SK-N-SH (cell line): ENCODE measurements around the gene CIAO2A. TPM values are rescaled to one million over a fixed set of nuclear protein-coding genes. Genes with fewer than 3 reads are reported as not detected.

Source experiments
- CTCF ChIA-PET: fragments of 300-600, 350-600 bp; formaldehyde crosslinking; extraction: SDS; loops from one replicate; lab custom pipeline; 2021; lab: Yijun Ruan, JAX
- POLR2A ChIA-PET: fragments of 350-600 bp; sonication (Branson Sonifier 250); formaldehyde crosslinking; extraction: SDS; loops from one replicate; lab custom pipeline; 2020; ENCODE audit warnings: antibody characterized with exemption, inconsistent platforms; lab: Yijun Ruan, JAX
- DNase-seq: peaks from one replicate; pipeline ENCODE4 v3.0.0; 2012
- H2AFZ ChIP-seq: fragments of 200-600 bp; sonication (generic); 2 replicates; pipeline ENCODE4 v1.8.1; 2016; ENCODE audit warnings: antibody characterized with exemption, mild to moderate bottlenecking, low read depth
- H3F3A ChIP-seq: fragments of 200-600 bp; sonication (generic); replicated peaks from 2 replicates; pipeline ENCODE3; 2016; ENCODE audit warnings: antibody characterized with exemption, mild to moderate bottlenecking; ENCODE audit not compliant: insufficient read depth
- H3K27ac ChIP-seq, 2 experiments: fragments of 200-500 bp in 1 of 2; fragments of 200-600 bp in 1 of 2; sonication (Bioruptor generic) in 1 of 2; sonication (generic), shearing (Covaris generic) in 1 of 2; 2 replicates each; pipeline versions ENCODE4 v1.5.1 to v1.6.1; 2014 to 2016; ENCODE audit warnings: low read depth in 2 of 2, inconsistent platforms in 1 of 2, low read length in 1 of 2, mild to moderate bottlenecking in 1 of 2, mixed read lengths in 1 of 2
- H3K27me3 ChIP-seq: fragments of 200-600 bp; sonication (generic), shearing (Covaris generic); 2 replicates; pipeline ENCODE4 v1.6.1; 2016; ENCODE audit warnings: mixed run types; ENCODE audit not compliant: insufficient read depth
- H3K36me3 ChIP-seq, 2 experiments: fragments of 200-500 bp in 1 of 2; fragments of 200-600 bp in 1 of 2; sonication (Bioruptor generic) in 1 of 2; sonication (generic) in 1 of 2; replicated peaks in 1 of 2; 2 replicates each; pipeline versions ENCODE3 to v1.5.1; 2014 to 2016; ENCODE audit warnings: low read length in 1 of 2, mild to moderate bottlenecking in 1 of 2; ENCODE audit not compliant: insufficient read depth in 2 of 2, control insufficient read depth in 1 of 2
- H3K4me1 ChIP-seq, 2 experiments: fragments of 200-500 bp in 1 of 2; fragments of 200-600 bp in 1 of 2; sonication (Bioruptor generic) in 1 of 2; sonication (generic), shearing (Covaris generic) in 1 of 2; 2 replicates each; pipeline versions ENCODE4 v1.5.1 to v1.6.1; 2014 to 2016; ENCODE audit warnings: low read depth in 1 of 2, low read length in 1 of 2, mixed run types in 1 of 2; ENCODE audit not compliant: insufficient read depth in 2 of 2, control insufficient read depth in 1 of 2
- H3K4me2 ChIP-seq: fragments of 200-600 bp; sonication (generic), shearing (Covaris generic); 2 replicates; pipeline ENCODE4 v1.6.1; 2017; ENCODE audit warnings: mixed run types
- H3K4me3 ChIP-seq, 2 experiments: fragments of 200-500 bp in 1 of 2; fragments of 200-600 bp in 1 of 2; sonication (Bioruptor generic) in 1 of 2; sonication (generic), shearing (Covaris generic) in 1 of 2; 2 replicates each; pipeline versions ENCODE4 v1.5.1 to v1.8.1; 2014 to 2016; ENCODE audit warnings: low read depth in 2 of 2, inconsistent platforms in 1 of 2, low read length in 1 of 2, mild to moderate bottlenecking in 1 of 2, mixed read lengths in 1 of 2, moderate library complexity in 1 of 2
- H3K79me2 ChIP-seq: fragments of 200-600 bp; sonication (generic); 2 replicates; pipeline ENCODE4 v1.8.1; 2017; ENCODE audit warnings: mild to moderate bottlenecking; ENCODE audit not compliant: insufficient read depth
- H3K9ac ChIP-seq: fragments of 200-600 bp; sonication (generic); 2 replicates; pipeline ENCODE4 v1.6.1; 2017; ENCODE audit warnings: mixed run types
- H3K9me2 ChIP-seq: fragments of 200-600 bp; sonication (generic); 2 replicates; pipeline ENCODE4 v1.6.1; 2017; ENCODE audit warnings: mixed run types
- H3K9me3 ChIP-seq: fragments of 200-600 bp; sonication (generic); 2 replicates; pipeline ENCODE4 v1.6.1; 2017; ENCODE audit warnings: mixed run types, mild to moderate bottlenecking, moderate library complexity
- H4K20me1 ChIP-seq: fragments of 200-600 bp; sonication (generic); 2 replicates; pipeline ENCODE4 v1.6.1; 2017; ENCODE audit warnings: mild to moderate bottlenecking, mixed run types; ENCODE audit not compliant: insufficient read depth
- CHD2 ChIP-seq: fragments of 150-350 bp; IDR thresholded peaks from 2 replicates; pipeline ENCODE4 v1.6.1; 2018; ENCODE audit warnings: low read length; ENCODE audit not compliant: partially characterized antibody
- FOSL2 ChIP-seq: IDR thresholded peaks from 2 replicates; pipeline ENCODE4 v1.4.0; 2012; ENCODE audit warnings: low read depth, mild to moderate bottlenecking, moderate library complexity, borderline replicate concordance
- FOXJ3 ChIP-seq: sonication (generic); formaldehyde crosslinking; IDR thresholded peaks from 2 replicates; pipeline ENCODE4 v1.5.1; 2020; ENCODE audit warnings: mild to moderate bottlenecking, missing genetic modification reagents
- GATA2 ChIP-seq: sonication (generic); formaldehyde crosslinking; IDR thresholded peaks from 2 replicates; pipeline ENCODE4 v1.5.0; 2020; ENCODE audit warnings: mild to moderate bottlenecking, missing genetic modification reagents
- MEF2A ChIP-seq: IDR thresholded peaks from 2 replicates; pipeline ENCODE4 v1.4.0; 2012; ENCODE audit warnings: low read depth, borderline replicate concordance
- MXI1 ChIP-seq: IDR thresholded peaks from 2 replicates; pipeline ENCODE4 v1.6.1; 2012; ENCODE audit warnings: mild to moderate bottlenecking, low read depth, low read length, improper control_type of control experiment
- RCOR1 ChIP-seq: fragments of 150-350 bp; IDR thresholded peaks from 2 replicates; pipeline ENCODE4 v1.6.1; 2017; ENCODE audit warnings: antibody characterized with exemption, low read length
- SIN3A ChIP-seq: IDR thresholded peaks from 2 replicates; pipeline ENCODE4 v1.6.1; 2012; ENCODE audit warnings: low read depth, mild to moderate bottlenecking, low read length, moderate library complexity, borderline replicate concordance
- SMC3 ChIP-seq: IDR thresholded peaks from 2 replicates; pipeline ENCODE4 v1.6.1; 2012; ENCODE audit warnings: low read depth, low read length, improper control_type of control experiment
- TAF1 ChIP-seq: IDR thresholded peaks from 2 replicates; pipeline ENCODE4 v1.6.1; 2012; ENCODE audit warnings: low read depth, mild to moderate bottlenecking, low read length, moderate library complexity, borderline replicate concordance
- WGBS: methylation state at CpG from one replicate; pipeline ENCODE4 v1.1.6; 2017; ENCODE audit warnings: low lambda C conversion rate; 5-methylcytosine and 5-hydroxymethylcytosine counted together
- polyA plus RNA-seq, 3 experiments: library from polyadenylated mRNA; depleted of rRNA; stranded (reverse); fragments of >200 nt; gene quantifications; 2 replicates each; pipeline ENCODE4 v1.2.3, GENCODE V29; 2012
- TF ChIP-seq, protein P1 (sequence below): fragments of 200-600 bp; sonication (generic); IDR thresholded peaks from 2 replicates; pipeline ENCODE4 v1.6.1; 2017; ENCODE audit warnings: antibody characterized with exemption, mild to moderate bottlenecking, moderate library complexity
- TF ChIP-seq, protein P2 (sequence below): IDR thresholded peaks from 2 replicates; pipeline ENCODE4 v1.6.1; 2012; ENCODE audit warnings: mild to moderate bottlenecking, low read depth, low read length, moderate library complexity
- TF ChIP-seq, protein P3 (sequence below): IDR thresholded peaks from 2 replicates; pipeline ENCODE4; 2012

The CIAO2A gene
- polyA plus RNA-seq, 1 of the 3 experiments (the other 2 are of a cell fraction) = 65.3 TPM

DNA sequence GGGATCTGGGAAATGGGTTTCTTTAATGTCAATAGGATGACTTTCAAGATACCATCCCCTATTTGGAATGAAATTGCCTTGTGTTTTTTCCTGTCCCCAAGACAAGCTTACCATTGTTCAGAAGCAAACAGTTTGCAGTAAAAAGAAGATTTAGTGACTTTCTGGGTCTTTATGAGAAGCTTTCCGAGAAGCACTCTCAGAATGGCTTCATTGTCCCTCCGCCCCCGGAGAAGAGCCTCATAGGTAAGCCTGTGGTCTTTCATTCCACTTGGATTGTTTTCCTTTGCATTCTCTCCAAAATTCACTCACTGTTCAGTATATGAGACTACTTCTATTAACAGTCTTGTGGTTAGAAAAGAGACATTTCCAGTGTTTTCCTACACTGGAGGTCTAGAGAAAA lies 32.3 kb upstream of the CIAO2A start:
- Histone ChIP-seq H3K36me3 (peaks cover 74 to 78% of the 10 kb centered on the region in 2 experiments), H3K27me3 (no peaks in the 10 kb centered on the region), H3K4me2 (no peak overlapping the region), H3K27ac (no peak overlapping the region), H3K4me1 (no peaks in the 10 kb centered on the region), H3K79me2 (no peaks in the 10 kb centered on the region), H3K9ac (no peak overlapping the region), H2AFZ (no peak overlapping the region), H3F3A (no peaks in the 10 kb centered on the region), H3K9me3 (no peaks in the 10 kb centered on the region), H3K9me2 (no peaks in the 10 kb centered on the region), H4K20me1 (no peaks in the 10 kb centered on the region), H3K4me3 (no peak overlapping the region)
- DNase-seq = no peak
- 63% methylated on average over 3 of the region's 3 CpGs for WGBS
- TF ChIP-seq, protein P1, sequence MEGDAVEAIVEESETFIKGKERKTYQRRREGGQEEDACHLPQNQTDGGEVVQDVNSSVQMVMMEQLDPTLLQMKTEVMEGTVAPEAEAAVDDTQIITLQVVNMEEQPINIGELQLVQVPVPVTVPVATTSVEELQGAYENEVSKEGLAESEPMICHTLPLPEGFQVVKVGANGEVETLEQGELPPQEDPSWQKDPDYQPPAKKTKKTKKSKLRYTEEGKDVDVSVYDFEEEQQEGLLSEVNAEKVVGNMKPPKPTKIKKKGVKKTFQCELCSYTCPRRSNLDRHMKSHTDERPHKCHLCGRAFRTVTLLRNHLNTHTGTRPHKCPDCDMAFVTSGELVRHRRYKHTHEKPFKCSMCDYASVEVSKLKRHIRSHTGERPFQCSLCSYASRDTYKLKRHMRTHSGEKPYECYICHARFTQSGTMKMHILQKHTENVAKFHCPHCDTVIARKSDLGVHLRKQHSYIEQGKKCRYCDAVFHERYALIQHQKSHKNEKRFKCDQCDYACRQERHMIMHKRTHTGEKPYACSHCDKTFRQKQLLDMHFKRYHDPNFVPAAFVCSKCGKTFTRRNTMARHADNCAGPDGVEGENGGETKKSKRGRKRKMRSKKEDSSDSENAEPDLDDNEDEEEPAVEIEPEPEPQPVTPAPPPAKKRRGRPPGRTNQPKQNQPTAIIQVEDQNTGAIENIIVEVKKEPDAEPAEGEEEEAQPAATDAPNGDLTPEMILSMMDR = no peak
- TF ChIP-seq SIN3A (no peak), MEF2A (no peak), SMC3 (no peak), GATA2 (CRISPR knock-in tag) (no peak), MXI1 (no peak), TAF1 (no peak)
- TF ChIP-seq, protein P2, sequence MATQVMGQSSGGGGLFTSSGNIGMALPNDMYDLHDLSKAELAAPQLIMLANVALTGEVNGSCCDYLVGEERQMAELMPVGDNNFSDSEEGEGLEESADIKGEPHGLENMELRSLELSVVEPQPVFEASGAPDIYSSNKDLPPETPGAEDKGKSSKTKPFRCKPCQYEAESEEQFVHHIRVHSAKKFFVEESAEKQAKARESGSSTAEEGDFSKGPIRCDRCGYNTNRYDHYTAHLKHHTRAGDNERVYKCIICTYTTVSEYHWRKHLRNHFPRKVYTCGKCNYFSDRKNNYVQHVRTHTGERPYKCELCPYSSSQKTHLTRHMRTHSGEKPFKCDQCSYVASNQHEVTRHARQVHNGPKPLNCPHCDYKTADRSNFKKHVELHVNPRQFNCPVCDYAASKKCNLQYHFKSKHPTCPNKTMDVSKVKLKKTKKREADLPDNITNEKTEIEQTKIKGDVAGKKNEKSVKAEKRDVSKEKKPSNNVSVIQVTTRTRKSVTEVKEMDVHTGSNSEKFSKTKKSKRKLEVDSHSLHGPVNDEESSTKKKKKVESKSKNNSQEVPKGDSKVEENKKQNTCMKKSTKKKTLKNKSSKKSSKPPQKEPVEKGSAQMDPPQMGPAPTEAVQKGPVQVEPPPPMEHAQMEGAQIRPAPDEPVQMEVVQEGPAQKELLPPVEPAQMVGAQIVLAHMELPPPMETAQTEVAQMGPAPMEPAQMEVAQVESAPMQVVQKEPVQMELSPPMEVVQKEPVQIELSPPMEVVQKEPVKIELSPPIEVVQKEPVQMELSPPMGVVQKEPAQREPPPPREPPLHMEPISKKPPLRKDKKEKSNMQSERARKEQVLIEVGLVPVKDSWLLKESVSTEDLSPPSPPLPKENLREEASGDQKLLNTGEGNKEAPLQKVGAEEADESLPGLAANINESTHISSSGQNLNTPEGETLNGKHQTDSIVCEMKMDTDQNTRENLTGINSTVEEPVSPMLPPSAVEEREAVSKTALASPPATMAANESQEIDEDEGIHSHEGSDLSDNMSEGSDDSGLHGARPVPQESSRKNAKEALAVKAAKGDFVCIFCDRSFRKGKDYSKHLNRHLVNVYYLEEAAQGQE = no peak
- CTCF ChIA-PET = interaction anchor here (1.5 to 1.8 kb wide), 2 partner anchors 27 to 28 kb away, joined by 4 to 7 read pairs; no protein-coding TSS in a partner anchor
- POLR2A ChIA-PET = no interaction called here

DNA sequence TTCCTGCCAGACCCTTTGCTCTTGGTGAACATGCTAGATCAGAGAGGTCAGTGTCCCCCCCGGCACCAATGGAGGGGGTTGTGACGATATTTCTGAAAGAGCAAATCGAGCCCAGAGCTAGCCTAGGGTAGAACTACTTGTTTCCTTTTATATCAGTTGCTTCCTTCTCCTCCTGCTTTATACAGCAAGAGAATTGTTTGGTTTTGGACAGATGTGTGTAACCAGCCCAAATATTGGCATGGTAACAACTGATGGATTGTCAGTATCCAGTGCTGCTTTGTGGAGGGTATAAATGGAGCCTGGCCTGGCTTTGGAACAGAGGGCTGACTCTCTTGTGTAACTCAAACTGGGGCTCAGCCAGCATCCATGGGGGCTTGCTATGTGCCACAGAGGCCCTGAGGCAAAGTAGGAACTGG lies 29.3 kb upstream of the CIAO2A start:
- H3K36me3 ChIP-seq = peaks cover 69 to 73% of the 10 kb centered on the region in 2 experiments
- H2AFZ ChIP-seq = no peak overlapping the region
- H3F3A ChIP-seq = no peaks in the 10 kb centered on the region
- DNase-seq = no peak
- H3K27ac ChIP-seq = no peak overlapping the region
- no peaks in the 10 kb centered on the region for H3K4me1 ChIP-seq
- no peaks in the 10 kb centered on the region for H3K9me2 ChIP-seq
- no peaks in the 10 kb centered on the region for H3K9me3 ChIP-seq
- H3K4me2 ChIP-seq = no peak overlapping the region
- CTCF ChIA-PET = interaction anchor here (2.1 kb wide), 1 partner anchor 31 kb away, joined by 9 read pairs; no protein-coding TSS in a partner anchor
- no peak overlapping the region for H3K4me3 ChIP-seq
- no peaks in the 10 kb centered on the region for H3K79me2 ChIP-seq
- TF ChIP-seq FOXJ3 (CRISPR knock-in tag) (no peak), RCOR1 (no peak), CHD2 (no peak), FOSL2 (no peak)
- TF ChIP-seq, protein P3, sequence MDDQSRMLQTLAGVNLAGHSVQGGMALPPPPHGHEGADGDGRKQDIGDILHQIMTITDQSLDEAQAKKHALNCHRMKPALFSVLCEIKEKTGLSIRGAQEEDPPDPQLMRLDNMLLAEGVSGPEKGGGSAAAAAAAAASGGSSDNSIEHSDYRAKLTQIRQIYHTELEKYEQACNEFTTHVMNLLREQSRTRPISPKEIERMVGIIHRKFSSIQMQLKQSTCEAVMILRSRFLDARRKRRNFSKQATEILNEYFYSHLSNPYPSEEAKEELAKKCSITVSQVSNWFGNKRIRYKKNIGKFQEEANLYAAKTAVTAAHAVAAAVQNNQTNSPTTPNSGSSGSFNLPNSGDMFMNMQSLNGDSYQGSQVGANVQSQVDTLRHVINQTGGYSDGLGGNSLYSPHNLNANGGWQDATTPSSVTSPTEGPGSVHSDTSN = no peak
- no peak overlapping the region for H3K9ac ChIP-seq
- no peaks in the 10 kb centered on the region for H4K20me1 ChIP-seq
- no peaks in the 10 kb centered on the region for H3K27me3 ChIP-seq
- POLR2A ChIA-PET = no interaction called here
- WGBS = 83% methylated on average over 3 of the region's 3 CpGs
